Cardiac muscle cell (in vitro differentiated cells and primary cell): ENCODE results near the gene BRD1. TPM values are rescaled to one million over a fixed set of nuclear protein-coding genes. Genes with fewer than 3 reads are reported as not detected.

Experiments used
- DNase-seq, 2 donors: peaks; one replicate each; pipeline versions ENCODE4 v3.0.0 to v3.0.0-alpha.2; 2010 to 2017; ENCODE audit warnings: low read depth in 1 of 2, low spot score in 1 of 2
- H3K27ac ChIP-seq: fragments of 200-600 bp; sonication (generic); 2 replicates; pipeline ENCODE4 v1.5.1; 2016
- H3K27me3 ChIP-seq: fragments of 200-600 bp; sonication (generic); 2 replicates; pipeline ENCODE4 v1.6.0; 2016; ENCODE audit warnings: control low read depth
- H3K36me3 ChIP-seq: fragments of 200-600 bp; sonication (generic); 2 replicates; pipeline ENCODE4 v1.5.1; 2016; ENCODE audit warnings: control low read depth
- H3K4me1 ChIP-seq: fragments of 200-600 bp; sonication (generic); 2 replicates; pipeline ENCODE4 v1.8.1; 2017; ENCODE audit warnings: low read depth, mild to moderate bottlenecking, mixed run types
- H3K4me3 ChIP-seq: fragments of 200-600 bp; sonication (generic); 2 replicates; pipeline ENCODE4 v1.5.1; 2016; ENCODE audit warnings: mild to moderate bottlenecking
- H3K9me3 ChIP-seq: fragments of 200-600 bp; sonication (generic); 2 replicates; pipeline ENCODE4 v1.5.1; 2017; ENCODE audit warnings: low read depth, mild to moderate bottlenecking, control low read depth
- polyA plus RNA-seq: library from polyadenylated mRNA; unstranded; fragments of >200 nt; fragmentation: Nextera tagmentation; extraction: Ambion mirVana; gene quantifications from 2 replicates; pipeline ENCODE4 v1.2.1, GENCODE V29; 2016
- total RNA-seq: library from RNA; depleted of rRNA; stranded (reverse); fragments of >200 nt; gene quantifications from 2 replicates; pipeline ENCODE4 v1.2.3, GENCODE V29; 2016
- TF ChIP-seq, protein P1 (sequence below): IDR thresholded peaks from 2 replicates; pipeline ENCODE4 v1.5.1; 2012; ENCODE audit warnings: low read depth, mild to moderate bottlenecking, low read length

The BRD1 gene
- total and polyA plus RNA-seq, 2 experiments from 2014 or later, result 25.8 to 40.9 TPM

- TF ChIP-seq, protein P1, sequence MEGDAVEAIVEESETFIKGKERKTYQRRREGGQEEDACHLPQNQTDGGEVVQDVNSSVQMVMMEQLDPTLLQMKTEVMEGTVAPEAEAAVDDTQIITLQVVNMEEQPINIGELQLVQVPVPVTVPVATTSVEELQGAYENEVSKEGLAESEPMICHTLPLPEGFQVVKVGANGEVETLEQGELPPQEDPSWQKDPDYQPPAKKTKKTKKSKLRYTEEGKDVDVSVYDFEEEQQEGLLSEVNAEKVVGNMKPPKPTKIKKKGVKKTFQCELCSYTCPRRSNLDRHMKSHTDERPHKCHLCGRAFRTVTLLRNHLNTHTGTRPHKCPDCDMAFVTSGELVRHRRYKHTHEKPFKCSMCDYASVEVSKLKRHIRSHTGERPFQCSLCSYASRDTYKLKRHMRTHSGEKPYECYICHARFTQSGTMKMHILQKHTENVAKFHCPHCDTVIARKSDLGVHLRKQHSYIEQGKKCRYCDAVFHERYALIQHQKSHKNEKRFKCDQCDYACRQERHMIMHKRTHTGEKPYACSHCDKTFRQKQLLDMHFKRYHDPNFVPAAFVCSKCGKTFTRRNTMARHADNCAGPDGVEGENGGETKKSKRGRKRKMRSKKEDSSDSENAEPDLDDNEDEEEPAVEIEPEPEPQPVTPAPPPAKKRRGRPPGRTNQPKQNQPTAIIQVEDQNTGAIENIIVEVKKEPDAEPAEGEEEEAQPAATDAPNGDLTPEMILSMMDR, result no peak
- Histone ChIP-seq H3K4me1 (no peaks in the 10 kb centered on the region), H3K27ac (no peak overlapping the region), H3K9me3 (no peaks in the 10 kb centered on the region), H3K36me3 (no peaks in the 10 kb centered on the region), H3K27me3 (peaks cover 73% of the 10 kb centered on the region), H3K4me3 (no peak overlapping the region)
- DNase-seq, result no peak
Measured at GRCh38 chr22:49725516-49725915, 102.2 kb downstream of the BRD1 start.

DNA sequence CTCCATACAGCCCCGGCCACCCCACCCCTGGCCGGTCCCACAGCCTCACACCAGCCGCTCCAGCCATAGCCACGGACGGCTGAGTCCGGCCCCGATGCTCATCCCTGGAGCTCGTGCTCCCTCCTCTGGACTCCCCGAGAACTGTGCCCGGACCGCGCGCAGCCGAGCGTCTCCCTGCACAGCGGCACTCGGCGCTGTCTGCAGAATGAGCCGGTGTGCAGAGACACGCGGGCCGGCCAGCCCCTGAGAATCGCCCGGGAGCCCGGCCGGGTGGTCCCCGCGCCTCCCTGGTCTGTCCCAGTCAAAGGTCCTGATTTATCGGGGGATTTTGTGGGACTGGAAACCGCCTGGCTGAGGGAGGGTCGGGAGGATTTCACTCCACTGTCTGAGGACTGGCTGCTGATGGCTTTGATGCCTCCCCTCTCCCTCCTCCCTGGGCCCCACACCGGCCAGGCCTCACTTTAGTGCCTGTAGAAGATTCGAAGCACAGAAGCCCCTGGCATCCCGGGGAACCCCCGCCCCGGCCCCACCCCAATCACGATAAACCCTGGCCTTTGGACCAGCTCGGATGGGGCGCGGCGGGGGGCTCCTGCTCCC is 102.7 kb downstream of the BRD1 start:
- no peak overlapping the region for H3K27ac ChIP-seq
- peak; percentile 56 to 83 for DNase-seq
- no peaks in the 10 kb centered on the region for H3K9me3 ChIP-seq
- TF ChIP-seq, protein P1, result peak; percentile 55
- peaks cover 73% of the 10 kb centered on the region for H3K27me3 ChIP-seq
- H3K4me3 ChIP-seq, result no peak overlapping the region
- no peaks in the 10 kb centered on the region for H3K4me1 ChIP-seq
- H3K36me3 ChIP-seq, result no peaks in the 10 kb centered on the region

GRCh38 chr22:49724030-49724892 is 103.4 kb downstream of the BRD1 start:
- no peak for DNase-seq
- H3K4me1 ChIP-seq, result no peaks in the 10 kb centered on the region
- TF ChIP-seq, protein P1, result no peak
- no peak overlapping the region for H3K4me3 ChIP-seq
- peaks cover 73% of the 10 kb centered on the region for H3K27me3 ChIP-seq
- no peak overlapping the region for H3K27ac ChIP-seq
- no peaks in the 10 kb centered on the region for H3K9me3 ChIP-seq
- no peaks in the 10 kb centered on the region for H3K36me3 ChIP-seq

GRCh38 chr22:49723478-49724029 is 104.1 kb downstream of the BRD1 start:
- DNase-seq, result no peak
- Histone ChIP-seq H3K4me3 (no peak overlapping the region), H3K4me1 (no peaks in the 10 kb centered on the region), H3K27ac (no peak overlapping the region), H3K9me3 (no peaks in the 10 kb centered on the region), H3K36me3 (no peaks in the 10 kb centered on the region), H3K27me3 (peaks cover 73% of the 10 kb centered on the region)
- TF ChIP-seq, protein P1, result no peak

Other genes starting within 250 kb of the BRD1 start
- gene ZBED4, start 26.0 kb upstream of the BRD1 start, total RNA-seq, result 11.4 and 18.4 TPM in 2 replicates
- 10.6 and 11.1 TPM in 2 replicates for gene ZBED4, start 26.0 kb upstream of the BRD1 start, polyA plus RNA-seq
- 10.5 and 21.0 TPM in 2 replicates for gene ALG12, start 90.6 kb upstream of the BRD1 start, total RNA-seq
- 19.2 and 38.0 TPM in 2 replicates for gene ALG12, start 90.6 kb upstream of the BRD1 start, polyA plus RNA-seq
- gene CRELD2, start 90.8 kb upstream of the BRD1 start, total RNA-seq, result 36.0 and 109 TPM in 2 replicates
- 37.6 and 112 TPM in 2 replicates for gene CRELD2, start 90.8 kb upstream of the BRD1 start, polyA plus RNA-seq
- gene PIM3, start 132.9 kb upstream of the BRD1 start, total RNA-seq, result 37.4 and 62.2 TPM in 2 replicates
- gene PIM3, start 132.9 kb upstream of the BRD1 start, polyA plus RNA-seq, result 46.1 and 74.4 TPM in 2 replicates
- 1.8 TPM in 1 of 2 replicates, not detected in the other for gene IL17REL, start 184.9 kb upstream of the BRD1 start, total RNA-seq
- gene IL17REL, start 184.9 kb upstream of the BRD1 start, polyA plus RNA-seq, result not detected in 2 replicates
- not detected in 2 replicates for gene TTLL8, start 230.4 kb upstream of the BRD1 start, total RNA-seq
- not detected in 2 replicates for gene TTLL8, start 230.4 kb upstream of the BRD1 start, polyA plus RNA-seq